ENCODE data around the gene KLHL1. TPM values are rescaled to one million over a fixed set of nuclear protein-coding genes. Genes with fewer than 3 reads are reported as not detected.

The KLHL1 gene
- polyA plus RNA-seq, 1 of the 3 experiments (the other 2 are of a cell fraction), result not detected

DNA sequence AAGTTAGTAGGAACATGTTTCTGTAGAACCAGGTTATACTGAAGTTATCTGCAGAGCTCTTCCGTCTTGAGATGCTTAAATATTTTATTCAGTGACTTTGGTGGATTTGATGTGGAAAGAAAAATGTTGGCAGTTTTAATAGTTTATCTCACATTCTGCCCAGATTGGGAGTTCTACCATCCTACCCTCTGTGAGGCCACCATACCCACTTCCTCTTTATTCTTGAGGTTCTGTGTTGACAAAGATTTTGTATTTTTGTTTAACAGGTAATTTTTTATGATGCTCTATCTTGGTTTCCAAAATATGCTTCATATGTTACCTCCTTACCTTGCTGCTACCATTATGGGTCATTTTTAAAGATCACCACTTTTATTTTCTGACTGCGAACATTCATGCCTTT, 156.8 kb downstream of the KLHL1 start:
- no peaks in the 10 kb centered on the region for H3F3A ChIP-seq (replicated peaks; ENCODE audit: insufficient read depth)
- H3K36me3 ChIP-seq (replicated peaks in 1 of 2; ENCODE audit: control insufficient read depth in 1 of 2, insufficient read depth in 2 of 2, low read length in 1 of 2), result no peaks in the 10 kb centered on the region
- no peaks in the 10 kb centered on the region for H3K9me3 ChIP-seq
- H3K9me2 ChIP-seq, result no peaks in the 10 kb centered on the region
- H2AFZ ChIP-seq (ENCODE audit: low read depth), result no peak overlapping the region
- WGBS (ENCODE audit: low lambda C conversion rate), result 53% methylated on average over 2 of the region's 2 CpGs
- no peak for DNase-seq
- TF ChIP-seq, protein P1, sequence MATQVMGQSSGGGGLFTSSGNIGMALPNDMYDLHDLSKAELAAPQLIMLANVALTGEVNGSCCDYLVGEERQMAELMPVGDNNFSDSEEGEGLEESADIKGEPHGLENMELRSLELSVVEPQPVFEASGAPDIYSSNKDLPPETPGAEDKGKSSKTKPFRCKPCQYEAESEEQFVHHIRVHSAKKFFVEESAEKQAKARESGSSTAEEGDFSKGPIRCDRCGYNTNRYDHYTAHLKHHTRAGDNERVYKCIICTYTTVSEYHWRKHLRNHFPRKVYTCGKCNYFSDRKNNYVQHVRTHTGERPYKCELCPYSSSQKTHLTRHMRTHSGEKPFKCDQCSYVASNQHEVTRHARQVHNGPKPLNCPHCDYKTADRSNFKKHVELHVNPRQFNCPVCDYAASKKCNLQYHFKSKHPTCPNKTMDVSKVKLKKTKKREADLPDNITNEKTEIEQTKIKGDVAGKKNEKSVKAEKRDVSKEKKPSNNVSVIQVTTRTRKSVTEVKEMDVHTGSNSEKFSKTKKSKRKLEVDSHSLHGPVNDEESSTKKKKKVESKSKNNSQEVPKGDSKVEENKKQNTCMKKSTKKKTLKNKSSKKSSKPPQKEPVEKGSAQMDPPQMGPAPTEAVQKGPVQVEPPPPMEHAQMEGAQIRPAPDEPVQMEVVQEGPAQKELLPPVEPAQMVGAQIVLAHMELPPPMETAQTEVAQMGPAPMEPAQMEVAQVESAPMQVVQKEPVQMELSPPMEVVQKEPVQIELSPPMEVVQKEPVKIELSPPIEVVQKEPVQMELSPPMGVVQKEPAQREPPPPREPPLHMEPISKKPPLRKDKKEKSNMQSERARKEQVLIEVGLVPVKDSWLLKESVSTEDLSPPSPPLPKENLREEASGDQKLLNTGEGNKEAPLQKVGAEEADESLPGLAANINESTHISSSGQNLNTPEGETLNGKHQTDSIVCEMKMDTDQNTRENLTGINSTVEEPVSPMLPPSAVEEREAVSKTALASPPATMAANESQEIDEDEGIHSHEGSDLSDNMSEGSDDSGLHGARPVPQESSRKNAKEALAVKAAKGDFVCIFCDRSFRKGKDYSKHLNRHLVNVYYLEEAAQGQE (IDR thresholded peaks at IDR 0.05; ENCODE audit: low read depth, low read length), result no peak
- TF ChIP-seq FOXJ3 (CRISPR knock-in tag; IDR thresholded peaks at IDR 0.05) (no peak), YY1 (IDR thresholded peaks at IDR 0.05; ENCODE audit: low read depth) (no peak), CHD2 (IDR thresholded peaks at IDR 0.05; ENCODE audit: low read length, partially characterized antibody) (no peak)
- no peaks in the 10 kb centered on the region for H4K20me1 ChIP-seq (ENCODE audit: insufficient read depth)
- ChIA-PET CTCF (no interaction called here), POLR2A (no interaction called here)
- no peak overlapping the region for H3K9ac ChIP-seq
- no peak overlapping the region for H3K4me3 ChIP-seq (ENCODE audit: low read depth in 2 of 2, low read length in 1 of 2)
- H3K4me1 ChIP-seq (ENCODE audit: control insufficient read depth in 1 of 2, insufficient read depth in 2 of 2, low read depth in 1 of 2, low read length in 1 of 2), result no peaks in the 10 kb centered on the region
- H3K27ac ChIP-seq (ENCODE audit: low read depth in 2 of 2, low read length in 1 of 2), result no peak overlapping the region
- H3K4me2 ChIP-seq, result no peak overlapping the region
- no peaks in the 10 kb centered on the region for H3K27me3 ChIP-seq (ENCODE audit: insufficient read depth)
- H3K79me2 ChIP-seq (ENCODE audit: insufficient read depth), result no peaks in the 10 kb centered on the region

DNA sequence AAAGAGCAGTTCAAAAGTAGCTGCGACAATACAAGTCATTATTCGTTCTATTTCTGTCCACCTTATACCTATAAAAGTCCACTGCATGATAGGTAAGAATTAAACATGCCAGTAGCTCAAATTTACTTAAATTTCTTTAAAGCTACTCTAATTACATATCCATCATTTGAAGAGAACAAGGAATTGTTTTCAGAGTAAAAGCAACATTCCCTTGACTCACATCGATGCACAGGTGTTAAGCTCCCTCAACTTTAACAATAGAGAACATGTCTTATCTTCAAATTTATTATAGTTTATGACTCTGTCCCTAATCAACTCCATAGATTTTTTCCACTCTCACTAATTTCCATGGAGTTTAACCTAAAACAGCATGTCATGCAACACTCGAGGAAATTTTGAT, 158.1 kb downstream of the KLHL1 start:
- H3K9me3 ChIP-seq, result no peaks in the 10 kb centered on the region
- CTCF ChIA-PET, result no interaction called here
- H3K27ac ChIP-seq (ENCODE audit: low read depth in 2 of 2, low read length in 1 of 2), result no peak overlapping the region
- no peaks in the 10 kb centered on the region for H3F3A ChIP-seq (replicated peaks; ENCODE audit: insufficient read depth)
- no peaks in the 10 kb centered on the region for H3K79me2 ChIP-seq (ENCODE audit: insufficient read depth)
- POLR2A ChIA-PET, result no interaction called here
- H4K20me1 ChIP-seq (ENCODE audit: insufficient read depth), result no peaks in the 10 kb centered on the region
- H3K4me1 ChIP-seq (ENCODE audit: control insufficient read depth in 1 of 2, insufficient read depth in 2 of 2, low read depth in 1 of 2, low read length in 1 of 2), result no peaks in the 10 kb centered on the region
- H3K9me2 ChIP-seq, result no peaks in the 10 kb centered on the region
- H3K9ac ChIP-seq, result no peak overlapping the region
- H2AFZ ChIP-seq (ENCODE audit: low read depth), result no peak overlapping the region
- WGBS (ENCODE audit: low lambda C conversion rate), result 46% methylated on average over 4 of the region's 4 CpGs
- no peak overlapping the region for H3K4me2 ChIP-seq
- no peaks in the 10 kb centered on the region for H3K36me3 ChIP-seq (replicated peaks in 1 of 2; ENCODE audit: control insufficient read depth in 1 of 2, insufficient read depth in 2 of 2, low read length in 1 of 2)
- no peak for DNase-seq
- no peaks in the 10 kb centered on the region for H3K27me3 ChIP-seq (ENCODE audit: insufficient read depth)
- no peak for TF ChIP-seq RXRA (IDR thresholded peaks at IDR 0.05; ENCODE audit: borderline replicate concordance, low read depth)
- TF ChIP-seq SIN3A (IDR thresholded peaks at IDR 0.05; ENCODE audit: borderline replicate concordance, low read depth, low read length), result no peak
- TF ChIP-seq, protein P2, sequence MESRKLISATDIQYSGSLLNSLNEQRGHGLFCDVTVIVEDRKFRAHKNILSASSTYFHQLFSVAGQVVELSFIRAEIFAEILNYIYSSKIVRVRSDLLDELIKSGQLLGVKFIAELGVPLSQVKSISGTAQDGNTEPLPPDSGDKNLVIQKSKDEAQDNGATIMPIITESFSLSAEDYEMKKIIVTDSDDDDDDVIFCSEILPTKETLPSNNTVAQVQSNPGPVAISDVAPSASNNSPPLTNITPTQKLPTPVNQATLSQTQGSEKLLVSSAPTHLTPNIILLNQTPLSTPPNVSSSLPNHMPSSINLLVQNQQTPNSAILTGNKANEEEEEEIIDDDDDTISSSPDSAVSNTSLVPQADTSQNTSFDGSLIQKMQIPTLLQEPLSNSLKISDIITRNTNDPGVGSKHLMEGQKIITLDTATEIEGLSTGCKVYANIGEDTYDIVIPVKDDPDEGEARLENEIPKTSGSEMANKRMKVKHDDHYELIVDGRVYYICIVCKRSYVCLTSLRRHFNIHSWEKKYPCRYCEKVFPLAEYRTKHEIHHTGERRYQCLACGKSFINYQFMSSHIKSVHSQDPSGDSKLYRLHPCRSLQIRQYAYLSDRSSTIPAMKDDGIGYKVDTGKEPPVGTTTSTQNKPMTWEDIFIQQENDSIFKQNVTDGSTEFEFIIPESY (IDR thresholded peaks at IDR 0.05; ENCODE audit: borderline replicate concordance, low read depth), result no peak
- TF ChIP-seq RFX5 (IDR thresholded peaks at IDR 0.05; ENCODE audit: low read length), result no peak
- TF ChIP-seq MXI1 (IDR thresholded peaks at IDR 0.05; ENCODE audit: low read depth, low read length), result no peak
- no peak for TF ChIP-seq FOSL2 (IDR thresholded peaks at IDR 0.05; ENCODE audit: borderline replicate concordance, low read depth)
- TF ChIP-seq, protein P3, sequence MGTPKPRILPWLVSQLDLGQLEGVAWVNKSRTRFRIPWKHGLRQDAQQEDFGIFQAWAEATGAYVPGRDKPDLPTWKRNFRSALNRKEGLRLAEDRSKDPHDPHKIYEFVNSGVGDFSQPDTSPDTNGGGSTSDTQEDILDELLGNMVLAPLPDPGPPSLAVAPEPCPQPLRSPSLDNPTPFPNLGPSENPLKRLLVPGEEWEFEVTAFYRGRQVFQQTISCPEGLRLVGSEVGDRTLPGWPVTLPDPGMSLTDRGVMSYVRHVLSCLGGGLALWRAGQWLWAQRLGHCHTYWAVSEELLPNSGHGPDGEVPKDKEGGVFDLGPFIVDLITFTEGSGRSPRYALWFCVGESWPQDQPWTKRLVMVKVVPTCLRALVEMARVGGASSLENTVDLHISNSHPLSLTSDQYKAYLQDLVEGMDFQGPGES (IDR thresholded peaks at IDR 0.05; ENCODE audit: low read depth, low read length), result no peak
- TF ChIP-seq, protein P4, sequence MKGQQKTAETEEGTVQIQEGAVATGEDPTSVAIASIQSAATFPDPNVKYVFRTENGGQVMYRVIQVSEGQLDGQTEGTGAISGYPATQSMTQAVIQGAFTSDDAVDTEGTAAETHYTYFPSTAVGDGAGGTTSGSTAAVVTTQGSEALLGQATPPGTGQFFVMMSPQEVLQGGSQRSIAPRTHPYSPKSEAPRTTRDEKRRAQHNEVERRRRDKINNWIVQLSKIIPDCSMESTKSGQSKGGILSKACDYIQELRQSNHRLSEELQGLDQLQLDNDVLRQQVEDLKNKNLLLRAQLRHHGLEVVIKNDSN (IDR thresholded peaks at IDR 0.05; ENCODE audit: borderline replicate concordance, low read depth), result no peak
- TF ChIP-seq CHD2 (IDR thresholded peaks at IDR 0.05; ENCODE audit: low read length, partially characterized antibody), result no peak
- no peak for TF ChIP-seq EP300 (IDR thresholded peaks at IDR 0.05; ENCODE audit: borderline replicate concordance in 1 of 2, low read depth in 1 of 2, low read length in 1 of 2)
- TF ChIP-seq ELF1 (IDR thresholded peaks at IDR 0.05), result no peak
- no peak for TF ChIP-seq SMC3 (IDR thresholded peaks at IDR 0.05; ENCODE audit: low read depth, low read length)
- TF ChIP-seq, protein P5, sequence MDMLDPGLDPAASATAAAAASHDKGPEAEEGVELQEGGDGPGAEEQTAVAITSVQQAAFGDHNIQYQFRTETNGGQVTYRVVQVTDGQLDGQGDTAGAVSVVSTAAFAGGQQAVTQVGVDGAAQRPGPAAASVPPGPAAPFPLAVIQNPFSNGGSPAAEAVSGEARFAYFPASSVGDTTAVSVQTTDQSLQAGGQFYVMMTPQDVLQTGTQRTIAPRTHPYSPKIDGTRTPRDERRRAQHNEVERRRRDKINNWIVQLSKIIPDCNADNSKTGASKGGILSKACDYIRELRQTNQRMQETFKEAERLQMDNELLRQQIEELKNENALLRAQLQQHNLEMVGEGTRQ (IDR thresholded peaks at IDR 0.05; ENCODE audit: borderline replicate concordance, low read depth, low read length), result no peak
- TF ChIP-seq TAF1 (IDR thresholded peaks at IDR 0.05; ENCODE audit: borderline replicate concordance, low read depth, low read length), result no peak
- no peak for TF ChIP-seq POLR2AphosphoS5 (IDR thresholded peaks at IDR 0.05; ENCODE audit: low read depth, low read length)
- no peak for TF ChIP-seq JUND (IDR thresholded peaks at IDR 0.05)
- TF ChIP-seq TCF12 (IDR thresholded peaks at IDR 0.05), result no peak
- TF ChIP-seq GATA2 (CRISPR knock-in tag; IDR thresholded peaks at IDR 0.05), result no peak
- H3K4me3 ChIP-seq (ENCODE audit: low read depth in 2 of 2, low read length in 1 of 2), result no peak overlapping the region
